RWPE2 (cell line): Measurements from ENCODE around the gene CRISPLD2.

Experiments used
- ATAC-seq: fragments of 200-7000 bp; cut with Tn5 transposase; 3 replicates; pipeline ENCODE4 v1.9.1; 2021; ENCODE audit warnings: low read depth
- DNase-seq: peaks from one replicate; pipeline ENCODE4 v3.0.0-alpha.2; 2020; ENCODE audit warnings: low spot score
- H3K27ac ChIP-seq: fragments of 450-650 bp; 2 replicates; pipeline ENCODE4 v1.5.1; 2017; ENCODE audit warnings: mild to moderate bottlenecking; ENCODE audit not compliant: poor library complexity, severe bottlenecking
- H3K27me3 ChIP-seq: fragments of 250-450 bp; sonication (Bioruptor Pico); 2 replicates; pipeline ENCODE4 v1.5.1; 2021; ENCODE audit warnings: mild to moderate bottlenecking, moderate library complexity; ENCODE audit not compliant: insufficient read depth, poor library complexity, severe bottlenecking
- H3K36me3 ChIP-seq: fragments of 250-450 bp; sonication (Bioruptor Pico); 2 replicates; pipeline ENCODE4 v1.5.1; 2020; ENCODE audit warnings: low read depth, mild to moderate bottlenecking, moderate library complexity
- H3K4me1 ChIP-seq: fragments of 250-450 bp; sonication (Bioruptor Pico); 2 replicates; pipeline ENCODE4 v1.5.1; 2021; ENCODE audit warnings: mild to moderate bottlenecking, moderate library complexity; ENCODE audit not compliant: insufficient read depth, poor library complexity, severe bottlenecking
- H3K4me3 ChIP-seq: fragments of 250-450 bp; sonication (Bioruptor Pico); 2 replicates; pipeline ENCODE4 v1.5.1; 2021; ENCODE audit warnings: mild to moderate bottlenecking, moderate library complexity; ENCODE audit not compliant: severe bottlenecking
- H3K9me3 ChIP-seq: fragments of 250-450 bp; sonication (Bioruptor Pico); 2 replicates; pipeline ENCODE4 v1.5.1; 2021; ENCODE audit warnings: mild to moderate bottlenecking, moderate library complexity; ENCODE audit not compliant: severe bottlenecking
- TF ChIP-seq, protein P1 (sequence below): fragments of 450-650 bp; IDR thresholded peaks from one replicate; pipeline ENCODE4 v1.5.1; 2017; ENCODE audit warnings: mild to moderate bottlenecking, moderate library complexity; ENCODE audit not compliant: poor library complexity, severe bottlenecking

CRISPLD2 gene

DNA sequence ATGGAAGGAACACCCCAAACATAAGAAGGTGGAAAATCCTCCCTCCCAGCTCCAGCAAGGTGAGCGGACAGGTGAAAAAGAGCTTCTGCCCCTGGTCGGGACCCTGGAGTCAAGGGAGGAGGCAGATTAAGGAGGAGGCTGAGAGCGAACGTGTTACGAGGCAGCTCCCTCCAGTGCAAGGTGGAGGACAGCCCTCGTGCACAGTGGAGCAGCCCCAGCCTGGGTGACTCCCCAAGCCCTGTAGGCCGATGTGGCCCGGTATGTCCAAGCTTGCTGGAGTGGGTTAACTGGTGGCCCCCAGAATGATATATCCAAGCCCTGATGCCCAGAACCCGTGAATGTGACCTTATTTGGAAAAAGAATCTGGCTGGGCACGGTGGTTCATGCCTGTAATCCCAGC lies 15.5 kb upstream of the CRISPLD2 start:
- no peak; the same call in 2 of the 3 replicates for ATAC-seq
- no peaks in the 10 kb centered on the region for H3K9me3 ChIP-seq
- no peaks in the 10 kb centered on the region for H3K36me3 ChIP-seq
- TF ChIP-seq, protein P1, sequence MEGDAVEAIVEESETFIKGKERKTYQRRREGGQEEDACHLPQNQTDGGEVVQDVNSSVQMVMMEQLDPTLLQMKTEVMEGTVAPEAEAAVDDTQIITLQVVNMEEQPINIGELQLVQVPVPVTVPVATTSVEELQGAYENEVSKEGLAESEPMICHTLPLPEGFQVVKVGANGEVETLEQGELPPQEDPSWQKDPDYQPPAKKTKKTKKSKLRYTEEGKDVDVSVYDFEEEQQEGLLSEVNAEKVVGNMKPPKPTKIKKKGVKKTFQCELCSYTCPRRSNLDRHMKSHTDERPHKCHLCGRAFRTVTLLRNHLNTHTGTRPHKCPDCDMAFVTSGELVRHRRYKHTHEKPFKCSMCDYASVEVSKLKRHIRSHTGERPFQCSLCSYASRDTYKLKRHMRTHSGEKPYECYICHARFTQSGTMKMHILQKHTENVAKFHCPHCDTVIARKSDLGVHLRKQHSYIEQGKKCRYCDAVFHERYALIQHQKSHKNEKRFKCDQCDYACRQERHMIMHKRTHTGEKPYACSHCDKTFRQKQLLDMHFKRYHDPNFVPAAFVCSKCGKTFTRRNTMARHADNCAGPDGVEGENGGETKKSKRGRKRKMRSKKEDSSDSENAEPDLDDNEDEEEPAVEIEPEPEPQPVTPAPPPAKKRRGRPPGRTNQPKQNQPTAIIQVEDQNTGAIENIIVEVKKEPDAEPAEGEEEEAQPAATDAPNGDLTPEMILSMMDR = no peak
- DNase-seq = no peak
- H3K27me3 ChIP-seq = no peaks in the 10 kb centered on the region
- peaks cover 14% of the 10 kb centered on the region for H3K4me1 ChIP-seq
- H3K4me3 ChIP-seq = no peak overlapping the region
- H3K27ac ChIP-seq = no peak overlapping the region

DNA sequence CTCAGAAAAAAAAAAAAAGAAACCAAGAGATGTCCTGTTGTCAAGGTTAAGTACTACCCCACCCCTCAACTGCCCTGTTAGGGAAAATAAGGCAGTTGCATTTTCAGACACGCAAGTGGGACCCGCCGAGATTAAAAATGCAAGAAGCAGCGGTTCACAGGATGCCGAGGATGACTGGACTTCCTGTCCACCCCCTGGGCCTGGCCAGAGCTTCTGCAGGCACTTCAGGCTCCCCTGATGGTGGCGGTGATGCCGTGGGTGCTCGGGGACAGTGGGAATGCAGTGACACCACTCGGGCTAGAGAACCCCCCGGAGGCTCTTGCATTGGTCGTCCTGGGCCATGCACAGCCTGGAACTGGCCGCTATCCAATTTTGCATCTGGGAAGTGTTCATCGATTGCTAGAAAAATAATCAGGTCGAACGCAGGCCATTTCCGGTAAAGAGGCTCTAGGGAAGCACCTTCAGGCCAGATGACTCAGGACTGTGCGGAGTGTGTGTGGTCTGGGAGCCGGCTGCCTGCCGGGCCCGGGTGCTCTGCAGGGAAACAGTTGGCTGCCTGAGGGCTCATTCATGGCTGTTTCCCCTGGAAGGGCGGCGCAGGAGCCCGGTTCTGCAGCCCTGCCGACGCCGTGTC lies 13.4 kb upstream of the CRISPLD2 start:
- H3K27ac ChIP-seq = peak overlapping the region; percentile 9
- TF ChIP-seq, protein P1 = no peak

DNA sequence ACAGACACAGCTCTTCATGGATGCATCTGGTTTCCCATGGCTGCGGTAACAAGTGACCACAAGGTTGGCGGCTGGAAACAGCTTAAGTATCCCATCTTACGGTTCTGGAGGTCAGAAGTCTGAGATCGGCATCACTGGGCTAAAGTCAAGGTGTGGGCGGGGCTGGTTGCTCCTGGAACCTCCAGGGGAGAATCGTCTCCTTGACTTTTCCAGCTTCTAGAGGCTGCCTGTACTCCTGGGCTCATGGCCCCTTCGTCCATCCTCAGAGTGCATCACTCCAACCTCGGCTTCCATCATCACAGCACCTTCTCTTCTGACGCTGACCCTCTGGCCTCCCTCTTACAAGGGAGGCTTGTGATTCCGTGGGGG lies 12.9 kb upstream of the CRISPLD2 start:
- H3K4me1 ChIP-seq = peaks cover 14% of the 10 kb centered on the region
- H3K36me3 ChIP-seq = no peaks in the 10 kb centered on the region
- DNase-seq (no peak), ATAC-seq (no peak)
- no peaks in the 10 kb centered on the region for H3K9me3 ChIP-seq
- no peak overlapping the region for H3K27ac ChIP-seq
- TF ChIP-seq, protein P1 = no peak
- no peaks in the 10 kb centered on the region for H3K27me3 ChIP-seq
- no peak overlapping the region for H3K4me3 ChIP-seq

More for the DNA sequence above, 13.4 kb upstream of the CRISPLD2 start:
- Histone ChIP-seq H3K4me3 (no peak overlapping the region), H3K9me3 (no peaks in the 10 kb centered on the region), H3K4me1 (peaks cover 14% of the 10 kb centered on the region), H3K27me3 (no peaks in the 10 kb centered on the region), H3K36me3 (no peaks in the 10 kb centered on the region)
- peak; percentile 90 for ATAC-seq
- DNase-seq = no peak

DNA sequence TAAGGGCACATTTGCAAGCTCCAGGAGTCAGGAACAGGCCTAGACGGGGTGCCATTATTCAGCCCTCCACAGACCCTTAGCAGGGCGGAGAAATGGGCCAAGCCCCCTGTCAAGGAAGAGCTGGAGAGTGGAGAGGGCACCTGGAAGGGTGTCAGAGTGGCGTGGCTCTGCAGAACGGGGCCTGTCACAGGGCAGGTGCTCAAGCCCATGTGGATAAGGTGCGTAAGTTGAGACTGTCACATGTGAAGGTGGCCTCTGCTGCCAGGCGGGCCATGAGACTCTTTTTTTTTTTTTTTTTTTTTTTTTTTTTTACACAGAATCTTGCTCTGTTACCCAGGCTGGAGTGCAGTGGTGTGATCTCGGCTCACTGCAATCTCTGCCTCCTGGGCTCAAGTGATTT lies 12.0 kb upstream of the CRISPLD2 start:
- TF ChIP-seq, protein P1 = no peak
- Histone ChIP-seq H3K4me3 (no peak overlapping the region), H3K9me3 (no peaks in the 10 kb centered on the region), H3K27ac (no peak overlapping the region), H3K27me3 (no peaks in the 10 kb centered on the region), H3K4me1 (peaks cover 14% of the 10 kb centered on the region), H3K36me3 (no peaks in the 10 kb centered on the region)
- ATAC-seq = no peak
- no peak for DNase-seq

DNA sequence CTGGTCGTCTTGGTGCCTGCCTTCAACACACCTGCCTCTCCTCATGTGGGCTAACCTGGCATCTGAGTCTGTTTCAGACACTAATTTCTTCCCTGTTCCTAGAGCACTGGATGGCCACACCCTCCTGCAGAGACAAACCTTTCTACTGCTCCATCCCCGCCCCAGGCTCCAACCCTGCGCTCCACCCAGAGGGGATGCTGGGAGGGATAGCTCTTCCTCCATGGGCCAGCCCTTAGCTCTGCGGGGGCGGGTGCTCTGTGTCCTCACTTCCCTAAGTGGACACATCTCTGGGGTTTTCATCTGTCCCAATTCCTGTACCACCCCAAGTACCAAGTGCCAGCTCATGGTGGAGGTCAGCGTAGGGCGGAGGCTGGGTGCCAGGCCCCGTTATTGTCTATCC lies 11.0 kb upstream of the CRISPLD2 start:
- Histone ChIP-seq H3K27ac (no peak overlapping the region), H3K36me3 (no peaks in the 10 kb centered on the region), H3K4me1 (peaks cover 14% of the 10 kb centered on the region), H3K9me3 (no peaks in the 10 kb centered on the region), H3K4me3 (no peak overlapping the region), H3K27me3 (no peaks in the 10 kb centered on the region)
- DNase-seq (no peak), ATAC-seq (no peak)
- TF ChIP-seq, protein P1 = no peak
